ENCODE measurements around the gene PJVK.

- no peak for TF ChIP-seq POLR2AphosphoS5 (IDR thresholded peaks at IDR 0.05)
- TF ChIP-seq POLR2A (IDR thresholded peaks at IDR 0.05), result no peak
- TF ChIP-seq, protein P1, sequence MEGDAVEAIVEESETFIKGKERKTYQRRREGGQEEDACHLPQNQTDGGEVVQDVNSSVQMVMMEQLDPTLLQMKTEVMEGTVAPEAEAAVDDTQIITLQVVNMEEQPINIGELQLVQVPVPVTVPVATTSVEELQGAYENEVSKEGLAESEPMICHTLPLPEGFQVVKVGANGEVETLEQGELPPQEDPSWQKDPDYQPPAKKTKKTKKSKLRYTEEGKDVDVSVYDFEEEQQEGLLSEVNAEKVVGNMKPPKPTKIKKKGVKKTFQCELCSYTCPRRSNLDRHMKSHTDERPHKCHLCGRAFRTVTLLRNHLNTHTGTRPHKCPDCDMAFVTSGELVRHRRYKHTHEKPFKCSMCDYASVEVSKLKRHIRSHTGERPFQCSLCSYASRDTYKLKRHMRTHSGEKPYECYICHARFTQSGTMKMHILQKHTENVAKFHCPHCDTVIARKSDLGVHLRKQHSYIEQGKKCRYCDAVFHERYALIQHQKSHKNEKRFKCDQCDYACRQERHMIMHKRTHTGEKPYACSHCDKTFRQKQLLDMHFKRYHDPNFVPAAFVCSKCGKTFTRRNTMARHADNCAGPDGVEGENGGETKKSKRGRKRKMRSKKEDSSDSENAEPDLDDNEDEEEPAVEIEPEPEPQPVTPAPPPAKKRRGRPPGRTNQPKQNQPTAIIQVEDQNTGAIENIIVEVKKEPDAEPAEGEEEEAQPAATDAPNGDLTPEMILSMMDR (IDR thresholded peaks at IDR 0.05 in 8 of 11, conservative IDR thresholded peaks at IDR 0.05 in 3 of 11), result no peak
Measured at GRCh38 chr2:178441426-178441825, 9.8 kb upstream of the PJVK start.
